Activated CD4-positive, alpha-beta T cell treated with anti-CD3 and anti-CD28 coated beads for 24 hours (primary cell): ENCODE results near the gene XIST.
"Not testable (repeated sequence)": the region's sequence is repeated elsewhere in the genome, so short reads cannot be mapped to it uniquely, and the experiment has no call there.

Experiments
- DNase-seq, 2 donors: peaks; one replicate each; pipeline ENCODE4 v3.0.0-alpha.2; 2020; ENCODE audit warnings: low read depth in 2 of 2

Gene XIST

DNA sequence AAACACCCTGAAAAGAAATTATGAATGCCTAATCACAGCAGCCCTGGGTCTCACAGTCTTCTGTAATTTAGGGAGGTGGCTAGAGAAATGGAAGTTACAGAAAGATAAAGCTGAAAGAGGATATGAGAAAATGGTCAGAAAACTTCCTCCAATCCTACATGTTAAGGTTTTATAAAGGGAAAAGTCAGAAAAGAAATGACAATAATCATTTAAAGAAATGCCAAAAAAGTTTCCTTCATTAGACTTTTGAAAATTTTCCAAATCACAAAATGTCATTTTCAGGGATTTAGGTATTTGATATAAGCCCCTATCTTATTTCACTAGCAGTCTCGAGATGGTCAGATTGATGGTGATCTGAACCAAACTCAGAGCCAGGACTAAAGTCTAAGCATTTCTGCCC, 13.4 kb downstream of the XIST start:
- no peak for DNase-seq

DNA sequence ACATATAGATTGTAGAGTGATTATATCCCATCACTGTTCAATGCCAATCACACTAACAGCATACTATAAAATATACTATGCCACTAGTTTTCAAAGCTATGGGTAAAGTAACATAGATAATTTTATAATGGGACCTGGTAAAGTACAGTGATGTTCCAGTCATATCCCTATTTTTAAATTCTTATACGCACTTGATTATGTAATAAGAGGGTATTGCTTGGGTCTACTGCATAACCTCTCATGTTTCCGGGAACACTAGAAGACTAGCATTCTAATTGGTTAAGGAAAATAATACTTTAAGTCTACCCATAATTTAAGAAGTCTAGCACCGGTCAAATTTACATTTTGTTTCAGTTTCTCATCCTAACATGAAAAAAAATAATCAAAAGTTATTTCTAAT, 14.4 kb downstream of the XIST start:
- DNase-seq, result no peak

DNA sequence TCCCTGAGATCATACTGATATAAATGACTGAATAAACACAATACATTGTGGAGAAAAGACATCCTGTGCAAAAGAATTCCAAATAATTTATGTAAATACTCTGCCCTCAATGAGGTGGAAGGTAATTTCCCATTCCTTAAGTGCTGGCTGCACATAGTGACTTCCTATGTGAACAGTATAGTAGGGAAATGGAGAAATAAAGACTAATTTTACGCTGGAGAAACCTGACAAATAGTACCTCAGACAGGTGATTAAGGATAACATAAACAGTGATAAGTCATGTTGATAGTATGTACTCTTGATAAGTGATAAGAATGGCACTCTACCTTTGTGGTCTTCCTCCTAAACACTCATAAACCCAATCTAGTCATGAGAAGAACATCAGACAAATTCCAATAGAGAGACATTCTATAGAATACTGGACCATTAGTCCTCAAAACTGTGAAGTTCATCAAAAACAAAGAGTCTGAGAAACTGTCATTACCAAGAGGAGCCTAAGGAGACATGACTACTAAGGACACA, 15.5 kb downstream of the XIST start:
- no peak for DNase-seq

DNA sequence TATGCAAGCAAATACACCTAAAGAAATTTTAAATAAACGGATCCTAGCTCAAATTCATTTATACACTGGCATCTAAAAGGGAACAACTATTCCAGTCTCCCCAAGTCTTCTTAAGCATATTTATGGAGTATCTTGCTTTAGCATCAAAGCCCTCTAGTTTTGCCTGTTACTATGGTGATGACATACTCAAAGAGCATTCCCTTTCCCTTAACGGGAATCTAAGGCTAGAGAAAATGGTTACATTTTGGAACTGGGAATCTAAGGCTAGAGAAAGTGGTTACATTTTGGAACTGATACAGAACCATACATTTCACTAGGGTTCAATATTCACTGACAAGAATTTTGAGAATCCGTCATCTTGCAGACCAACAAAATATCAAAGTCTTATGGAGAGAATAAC, 18.3 kb downstream of the XIST start:
- DNase-seq, result no peak

DNA sequence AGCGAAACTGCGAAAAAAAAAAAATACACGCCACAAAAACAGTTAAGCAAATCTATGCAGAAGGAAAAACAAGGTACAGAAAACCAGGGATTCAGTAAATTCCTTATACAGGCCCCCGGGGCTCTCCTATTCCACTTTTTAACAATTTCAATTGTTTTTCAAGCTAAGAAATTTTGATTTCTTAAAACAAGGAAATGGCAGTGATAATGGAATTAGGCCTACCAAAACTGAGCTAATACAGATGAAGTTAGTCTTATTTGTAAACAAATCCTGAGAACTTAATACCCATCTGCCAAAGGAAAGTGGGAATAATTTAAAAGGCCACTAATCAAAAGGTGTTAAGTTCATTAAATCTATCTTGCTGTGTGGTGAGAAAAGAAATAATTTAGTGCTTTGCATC, 20.2 kb downstream of the XIST start:
- DNase-seq, result no peak

DNA sequence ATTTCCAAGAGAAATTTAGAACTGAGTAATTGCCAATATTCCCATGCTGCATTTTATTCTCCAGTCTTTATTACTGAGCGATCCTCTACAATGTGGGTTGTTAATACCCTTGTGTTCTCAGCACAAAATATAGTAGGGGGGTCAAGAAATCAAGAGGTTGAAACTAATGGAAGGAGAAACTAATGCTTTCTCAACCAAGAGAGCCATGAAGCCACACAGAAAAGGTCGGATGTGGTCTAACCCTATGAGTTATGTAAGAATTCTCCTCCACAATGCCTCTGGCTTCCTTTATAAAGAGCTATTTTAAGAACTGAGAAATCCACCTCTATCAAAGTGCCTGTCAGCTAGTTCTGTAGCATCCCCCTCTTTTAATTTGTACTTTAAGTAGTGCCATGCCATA, 21.0 kb downstream of the XIST start:
- no peak for DNase-seq

DNA sequence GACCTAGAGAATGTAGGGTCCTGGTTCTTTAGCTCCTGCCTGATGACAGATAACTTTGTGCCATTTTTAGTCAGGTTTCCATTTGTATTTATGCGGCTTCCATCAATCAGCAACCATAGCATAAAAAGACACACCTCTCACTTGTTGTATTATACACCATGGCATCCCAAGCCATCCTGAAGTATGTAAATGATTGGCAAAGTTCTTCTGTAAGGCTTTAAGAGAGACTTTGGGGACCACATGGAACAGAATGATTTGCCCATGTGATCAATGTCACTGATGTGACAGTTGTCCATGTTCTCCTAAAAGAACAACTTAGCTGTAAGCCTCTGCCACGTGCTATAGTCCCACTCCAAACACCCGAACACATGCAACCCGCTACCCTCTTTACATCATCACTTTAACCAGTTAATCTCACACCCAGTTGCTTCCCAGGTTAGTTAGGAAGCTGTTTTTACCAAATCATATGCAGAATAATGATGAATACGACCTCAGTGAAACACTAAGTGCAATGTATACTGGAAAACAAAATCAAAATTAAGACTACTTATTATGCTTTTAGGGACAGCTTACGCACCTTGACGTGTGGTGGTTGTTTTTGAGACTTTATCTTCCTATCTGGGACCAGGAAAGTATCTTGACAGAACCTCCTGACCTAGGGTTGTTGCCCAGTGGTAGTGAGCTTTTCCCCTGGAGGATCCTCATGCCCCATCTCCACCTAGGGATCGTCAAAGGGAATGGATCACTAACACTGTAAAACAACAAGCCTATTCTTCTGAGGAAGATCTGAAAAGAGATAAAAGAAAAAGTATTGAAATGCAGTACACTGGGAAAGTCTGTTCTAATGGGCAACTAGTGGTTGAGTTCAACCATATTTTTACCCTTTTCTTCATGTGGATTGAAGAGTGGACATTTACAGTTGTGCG, 21.8 kb downstream of the XIST start:
- DNase-seq, result no peak

DNA sequence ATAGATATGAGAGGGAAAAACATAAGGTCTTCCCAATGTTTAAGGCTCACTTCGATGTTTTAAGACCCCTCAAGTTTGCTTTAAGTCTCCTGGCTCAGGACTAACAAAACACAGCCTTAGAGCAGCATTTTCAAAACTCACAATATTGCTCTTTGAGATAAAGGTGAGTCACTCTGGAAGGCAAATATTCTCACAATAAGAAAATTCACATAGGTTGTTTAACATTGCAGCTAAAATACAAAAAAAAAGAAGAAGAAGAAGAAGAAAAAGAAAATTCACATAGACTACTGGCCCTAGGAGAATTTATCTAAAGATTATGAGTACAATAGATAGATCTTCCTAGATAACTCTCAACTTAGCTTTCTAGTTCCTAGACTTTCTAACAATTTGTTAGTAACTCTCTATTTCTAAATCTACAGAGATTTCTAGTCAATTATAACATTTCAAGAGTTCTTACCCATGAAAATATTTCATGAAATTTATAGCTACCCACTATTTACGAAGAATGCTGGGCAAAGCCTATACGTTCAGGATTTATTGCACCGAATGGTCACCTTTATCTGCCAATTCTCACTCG, 22.5 kb downstream of the XIST start:
- DNase-seq, result no peak

DNA sequence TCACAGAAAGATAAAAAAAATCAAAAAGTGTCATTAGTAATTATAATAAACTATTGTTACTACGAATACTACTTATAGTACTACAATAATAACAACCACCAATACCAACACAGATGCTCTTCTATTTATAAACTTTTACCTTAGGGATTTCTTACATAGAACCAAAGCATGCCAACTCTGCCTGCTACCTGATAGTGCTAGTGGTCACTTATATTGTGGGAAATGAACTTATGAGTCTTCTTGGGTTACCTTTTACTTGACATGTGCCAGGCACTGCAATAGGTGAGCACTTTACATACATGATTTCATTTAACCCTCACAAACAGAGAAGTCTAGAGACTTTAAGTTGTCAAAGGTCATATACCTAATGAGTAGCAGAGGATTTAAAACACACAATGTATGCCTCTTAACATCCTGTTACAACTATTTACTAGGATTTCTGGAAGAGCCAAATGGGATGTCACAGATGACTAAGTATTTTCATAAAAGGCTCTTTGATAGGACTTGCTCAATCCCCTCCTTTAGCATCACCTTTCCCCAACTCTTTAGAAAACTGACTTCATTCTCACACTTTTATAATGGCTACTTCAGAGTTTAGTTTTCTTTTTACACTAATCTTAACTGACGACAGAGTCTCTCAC, 24.3 kb downstream of the XIST start:
- DNase-seq, result no peak

DNA sequence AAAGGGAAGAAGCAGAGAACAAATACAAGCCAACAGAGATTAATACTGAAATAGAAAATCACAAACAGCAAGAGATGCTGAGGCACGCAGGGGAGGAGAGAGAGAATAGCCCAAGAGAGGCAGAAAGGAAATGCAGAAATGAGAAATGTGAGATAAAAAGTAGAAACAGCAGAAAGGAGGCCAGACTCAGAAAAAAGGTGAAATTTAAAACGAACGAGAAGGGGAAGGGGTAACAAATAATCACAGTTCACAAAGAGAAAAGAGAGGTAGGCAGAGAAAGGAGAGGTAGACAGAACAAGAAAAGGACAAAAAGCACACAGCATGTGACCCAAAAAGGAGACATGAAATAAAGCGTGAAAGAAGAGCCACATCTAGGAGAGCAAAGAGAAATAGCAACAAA, 25.1 kb downstream of the XIST start:
- no peak for DNase-seq

DNA sequence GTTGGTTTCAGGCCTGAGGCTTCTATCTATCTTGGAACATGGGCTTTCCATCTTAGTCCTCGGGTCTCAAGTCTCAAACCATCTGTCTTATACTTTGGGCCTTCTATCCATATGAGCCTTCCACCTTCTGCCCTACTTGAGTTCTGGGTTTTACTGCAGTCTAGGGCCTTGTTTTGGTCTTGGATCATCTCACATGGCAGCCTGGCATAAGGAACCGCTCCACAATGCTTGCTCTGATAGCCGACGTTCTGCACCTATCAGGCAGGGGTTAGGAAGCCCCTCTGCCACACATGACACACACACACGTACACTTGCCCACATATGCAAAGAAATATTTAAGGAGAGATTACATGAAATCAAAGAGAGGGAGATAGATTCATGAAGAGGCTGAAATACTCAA, 25.5 kb downstream of the XIST start:
- DNase-seq, result no peak

DNA sequence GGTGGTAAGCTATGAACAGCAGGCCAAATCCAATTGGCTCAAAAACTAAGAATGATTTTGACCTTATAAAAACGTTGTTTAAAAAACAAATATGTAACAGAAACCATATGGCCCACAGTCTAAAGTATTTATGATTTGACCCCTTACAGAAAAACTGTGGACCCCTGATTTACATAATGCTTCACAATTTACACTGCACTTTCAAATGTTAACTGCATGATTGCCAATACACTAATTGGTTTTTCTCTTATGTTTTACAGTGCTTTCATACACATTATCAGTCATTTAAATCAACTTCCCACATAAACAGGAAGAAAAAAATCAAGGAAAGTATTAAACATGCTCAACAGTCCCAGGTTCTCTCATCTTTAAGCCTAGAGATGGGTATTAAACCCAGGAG, 26.9 kb downstream of the XIST start:
- DNase-seq, result no peak

DNA sequence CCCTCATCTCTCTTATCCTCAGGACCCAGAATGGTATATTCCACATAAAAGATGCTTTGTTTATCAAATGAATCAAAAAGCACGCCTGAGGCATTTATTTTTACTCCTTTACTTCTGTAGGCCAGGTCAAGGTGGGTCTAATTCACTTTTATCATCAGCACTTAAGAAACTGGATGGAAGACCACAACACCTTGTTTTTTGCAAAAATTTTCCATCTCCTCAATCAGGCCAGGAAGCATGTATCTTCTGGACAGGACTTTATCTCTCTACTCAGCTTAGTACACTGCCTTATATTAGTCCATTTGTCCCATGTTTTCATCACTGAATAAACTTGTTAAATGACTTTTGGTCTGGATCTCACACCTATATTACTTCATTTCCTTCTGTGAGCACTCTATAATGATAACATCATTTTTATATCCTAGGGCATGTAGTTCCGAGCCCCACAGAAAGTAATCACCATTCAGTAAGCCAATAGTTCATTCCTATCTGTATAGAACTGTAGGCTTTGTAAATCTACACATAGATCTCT, 29.0 kb downstream of the XIST start:
- DNase-seq, result no peak

DNA sequence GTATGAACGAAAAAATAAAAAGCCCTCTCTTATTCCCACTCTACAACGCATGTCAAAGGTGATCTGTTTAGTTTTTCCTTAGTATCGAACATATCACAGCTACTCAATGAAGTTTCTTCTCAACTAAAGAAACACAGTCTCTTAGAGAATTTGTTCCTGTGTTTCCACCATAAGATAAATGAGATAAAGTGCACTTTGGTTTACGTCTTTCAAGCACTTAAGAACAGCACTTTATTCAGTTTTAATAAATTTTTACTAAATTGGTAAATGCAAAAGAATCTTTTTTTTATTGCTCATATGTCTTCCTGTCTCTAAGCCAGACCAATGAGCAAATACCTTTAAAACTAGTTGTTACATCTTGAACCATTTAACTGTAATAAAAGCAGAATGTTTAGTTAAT, 29.7 kb downstream of the XIST start:
- no peak for DNase-seq

DNA sequence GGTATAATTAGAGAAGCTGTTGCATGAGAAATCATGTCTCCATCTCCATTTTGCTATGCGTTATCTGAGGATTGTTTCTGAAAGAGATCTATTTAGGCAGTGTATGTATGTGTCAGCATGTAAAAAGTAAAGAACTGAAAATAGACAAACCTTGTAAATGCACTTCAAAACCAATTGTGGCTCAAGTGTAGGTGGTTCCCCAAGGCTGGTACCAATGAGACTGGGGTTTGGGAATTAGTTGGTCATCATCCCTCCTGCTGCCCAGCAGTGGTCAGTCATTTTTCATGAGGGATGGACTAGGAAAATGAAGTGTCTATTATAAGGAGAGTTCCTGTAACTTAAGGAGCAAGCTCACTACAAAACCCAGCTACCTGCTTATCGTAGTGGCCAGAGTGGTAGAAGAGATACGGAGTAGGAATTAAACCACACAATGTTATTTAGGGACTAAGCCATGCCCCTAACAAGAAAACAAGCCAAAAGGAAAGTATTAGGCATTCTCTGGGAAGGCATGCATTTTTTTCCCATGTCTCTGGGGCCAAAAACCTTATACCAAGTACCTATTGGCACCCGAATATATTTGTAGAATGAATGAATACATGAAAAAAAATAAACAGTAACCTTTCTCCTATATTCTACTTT, 30.5 kb downstream of the XIST start:
- DNase-seq, result no peak

DNA sequence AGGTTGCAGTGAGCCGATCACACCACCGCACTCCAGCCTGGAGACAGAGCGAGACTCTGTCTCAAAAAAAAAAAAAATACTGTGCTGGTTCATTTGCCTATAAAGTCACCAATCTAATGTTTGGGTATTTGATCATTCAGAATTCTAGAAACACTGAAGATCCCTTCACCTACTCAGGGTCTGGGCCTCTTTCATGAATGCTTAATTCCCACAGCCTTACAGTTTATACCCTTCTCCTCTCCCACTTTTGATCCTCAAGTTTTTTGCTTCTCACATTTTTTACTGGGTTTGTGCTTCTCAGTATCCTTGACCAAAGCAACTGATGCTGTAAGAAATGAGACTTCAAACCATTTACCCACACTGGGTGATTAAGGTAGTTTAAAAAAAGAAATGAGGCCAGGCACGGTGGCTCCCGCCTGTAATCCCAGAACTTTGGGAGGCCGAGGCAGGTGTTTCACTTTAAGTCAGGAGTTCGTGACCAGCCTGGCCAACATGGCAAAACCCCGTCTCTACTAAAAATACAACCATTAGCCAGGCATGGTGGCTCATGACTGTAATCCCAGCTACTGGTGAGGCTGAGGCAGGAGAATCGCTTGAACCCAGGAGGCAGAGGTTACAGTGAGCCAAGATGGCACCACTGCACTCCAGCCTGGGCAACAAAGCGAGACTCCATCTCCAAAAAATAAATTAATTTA, 32.5 kb downstream of the XIST start:
- not testable (repeated sequence) for DNase-seq

DNA sequence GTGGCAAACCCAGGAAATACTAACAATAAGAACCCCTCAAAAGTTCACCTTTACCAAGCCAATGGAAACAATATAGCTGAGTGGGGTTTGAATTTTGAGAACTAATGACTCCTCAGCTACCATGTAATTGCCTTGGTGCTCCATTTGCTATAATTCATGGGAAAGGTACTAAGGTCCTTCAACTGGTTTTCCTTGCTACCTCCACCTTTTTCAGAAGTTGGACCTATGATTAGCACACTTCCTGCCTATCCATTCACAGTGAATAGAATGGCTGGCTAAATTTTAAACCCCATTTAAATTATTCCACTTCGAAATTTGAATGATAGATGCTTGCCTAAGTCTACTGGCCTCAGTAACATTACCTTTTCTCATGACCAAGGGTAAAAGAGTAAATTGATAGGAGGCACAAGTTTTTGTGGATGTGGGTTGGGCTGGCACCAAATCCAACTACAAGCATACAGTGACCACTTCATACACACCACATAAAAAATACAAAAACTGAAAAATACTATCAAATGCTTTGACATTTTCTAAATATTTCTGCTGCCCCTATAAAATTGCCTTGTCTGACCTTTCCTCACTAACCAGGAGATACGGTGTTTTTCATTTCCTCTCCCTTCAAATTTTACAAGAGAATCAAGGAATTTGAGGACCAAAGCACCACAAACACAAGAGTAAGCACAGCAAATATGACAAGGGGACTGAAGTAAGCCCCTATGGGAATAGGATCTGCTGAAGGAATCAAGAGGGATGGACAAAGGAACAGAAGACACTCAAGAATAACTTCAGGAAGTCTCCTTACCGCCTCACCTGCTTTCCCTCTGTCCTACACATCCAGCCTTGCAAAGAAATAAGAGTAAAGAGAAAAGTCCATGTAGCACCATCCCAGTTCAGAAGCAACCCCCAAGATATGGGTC, 34.1 kb downstream of the XIST start:
- no peak for DNase-seq

DNA sequence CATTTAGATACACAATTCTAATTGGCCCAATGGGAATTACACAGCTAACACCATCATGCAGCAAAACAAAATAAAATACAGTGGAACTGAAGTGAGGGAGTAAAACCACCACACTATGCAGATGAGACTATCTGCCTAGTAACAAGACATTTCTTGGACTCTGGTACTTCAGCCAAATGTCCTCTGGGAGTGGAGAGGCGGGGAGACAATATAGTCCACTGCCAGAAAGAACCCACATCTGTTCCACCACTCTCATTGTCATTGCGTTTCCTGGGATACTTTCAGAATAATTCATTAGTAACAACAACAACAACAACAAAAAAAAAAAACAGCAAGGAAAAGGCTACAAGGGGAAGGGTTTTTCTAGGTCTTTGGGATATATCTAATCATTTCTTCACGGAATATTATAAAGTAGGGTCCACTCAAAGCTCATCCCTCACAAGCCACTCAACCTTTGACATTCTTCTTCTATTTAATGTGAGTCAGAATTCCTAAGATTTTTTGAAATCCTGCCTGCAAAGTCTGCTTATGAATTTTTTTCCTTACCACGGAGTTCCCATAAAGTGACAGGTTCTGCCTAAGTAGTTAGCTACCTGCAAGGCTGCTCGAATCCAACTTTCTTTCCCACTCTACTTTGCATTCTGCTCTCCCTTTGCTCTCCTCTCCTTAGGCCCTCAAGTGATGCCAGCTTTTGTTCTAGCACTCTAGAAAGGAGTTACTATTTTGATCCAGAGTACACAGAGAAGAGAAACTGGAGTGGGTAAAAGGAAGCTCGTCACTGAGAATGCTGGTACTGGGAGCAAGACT, 34.9 kb downstream of the XIST start:
- no peak for DNase-seq

DNA sequence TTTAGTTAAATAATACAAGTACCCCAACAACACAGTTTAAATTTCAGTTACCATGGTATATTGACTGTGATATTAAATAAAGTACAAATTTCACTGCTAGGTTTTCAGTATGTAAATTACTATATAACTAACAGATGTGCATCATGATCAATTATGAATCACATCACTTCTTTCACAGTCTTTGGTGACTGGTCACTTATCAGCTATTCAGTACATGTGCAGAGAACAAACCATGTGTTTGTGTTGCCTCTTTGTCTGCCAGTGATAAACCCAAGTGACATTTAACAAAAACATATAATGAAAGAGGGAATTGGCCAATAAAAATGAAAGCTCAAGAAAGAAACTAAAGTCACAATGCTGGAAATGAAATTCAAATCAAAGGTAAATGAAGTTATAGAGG, 40.3 kb downstream of the XIST start:
- no peak for DNase-seq

DNA sequence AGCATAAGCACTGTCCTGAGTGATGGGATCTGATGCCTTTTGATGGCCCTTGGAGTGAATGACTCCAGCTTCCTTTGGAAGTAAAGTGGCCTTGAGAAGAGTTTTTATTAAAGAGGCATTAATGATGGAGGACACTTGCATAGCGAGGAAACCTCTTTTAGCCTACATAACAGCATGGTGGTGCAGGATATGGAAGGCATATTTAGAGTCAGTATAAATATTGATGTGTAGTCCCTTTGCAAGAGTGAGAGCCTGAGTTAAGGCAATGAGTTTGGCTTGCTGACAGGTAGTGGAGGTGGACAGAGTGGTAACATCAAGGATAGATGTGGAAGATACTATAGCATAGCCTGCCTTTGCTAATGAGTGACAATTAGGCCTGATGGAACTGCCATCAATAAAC, 48.4 kb downstream of the XIST start:
- not testable (repeated sequence) for DNase-seq
